BE2C (cell line): ENCODE data around the gene TRAPPC8.
A peak's percentile ranks its signal among the peaks of the same experiment; 100 is the strongest.
"Not testable (repeated sequence)": the region's sequence is repeated elsewhere in the genome, so short reads cannot be mapped to it uniquely, and the experiment has no call there.

ENCODE experiments used
- DNase-seq: peaks from one replicate; pipeline ENCODE4 v3.0.0-alpha.2; 2020
- H3K27me3 ChIP-seq: fragments of 250-450 bp; sonication (Bioruptor Pico); 2 replicates; pipeline ENCODE4 v1.5.1; 2020; ENCODE audit warnings: mild to moderate bottlenecking
- H3K36me3 ChIP-seq: fragments of 250-450 bp; sonication (Bioruptor Pico); 2 replicates; pipeline ENCODE4 v1.5.1; 2020; ENCODE audit warnings: mild to moderate bottlenecking
- H3K4me1 ChIP-seq: fragments of 250-450 bp; sonication (Bioruptor Pico); 2 replicates; pipeline ENCODE4 v1.5.1; 2020
- H3K4me3 ChIP-seq: 2 replicates; pipeline ENCODE4 v1.5.1; 2011; ENCODE audit warnings: low read depth, low read length
- H3K9me3 ChIP-seq: fragments of 250-450 bp; sonication (Bioruptor Pico); 2 replicates; pipeline ENCODE4 v1.5.1; 2020
- TF ChIP-seq, protein P1 (sequence below): IDR thresholded peaks from 2 replicates; pipeline ENCODE4 v1.5.1; 2012; ENCODE audit warnings: mild to moderate bottlenecking, low read depth, low read length

Gene TRAPPC8

DNA sequence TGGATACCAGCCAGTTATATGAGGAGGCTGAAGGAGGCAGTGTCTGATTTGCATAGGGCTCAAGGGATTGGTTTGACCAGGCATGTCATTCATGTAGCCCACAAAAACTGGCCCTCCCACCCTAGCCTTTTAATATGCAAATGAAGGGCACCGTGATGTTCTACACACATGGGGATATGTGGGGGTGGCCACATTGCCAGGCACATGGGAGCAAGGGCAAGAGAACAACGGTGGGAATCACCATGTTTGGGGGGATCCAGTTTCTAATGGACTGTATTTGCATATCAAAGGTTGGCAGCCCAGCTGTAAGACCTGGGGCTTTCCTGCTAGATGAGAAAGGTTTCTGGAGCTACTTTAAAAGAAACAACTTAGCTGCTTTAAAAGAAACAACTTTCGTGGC, 117.2 kb downstream of the TRAPPC8 start:
- H3K27me3 ChIP-seq = no peaks in the 10 kb centered on the region
- TF ChIP-seq, protein P1, sequence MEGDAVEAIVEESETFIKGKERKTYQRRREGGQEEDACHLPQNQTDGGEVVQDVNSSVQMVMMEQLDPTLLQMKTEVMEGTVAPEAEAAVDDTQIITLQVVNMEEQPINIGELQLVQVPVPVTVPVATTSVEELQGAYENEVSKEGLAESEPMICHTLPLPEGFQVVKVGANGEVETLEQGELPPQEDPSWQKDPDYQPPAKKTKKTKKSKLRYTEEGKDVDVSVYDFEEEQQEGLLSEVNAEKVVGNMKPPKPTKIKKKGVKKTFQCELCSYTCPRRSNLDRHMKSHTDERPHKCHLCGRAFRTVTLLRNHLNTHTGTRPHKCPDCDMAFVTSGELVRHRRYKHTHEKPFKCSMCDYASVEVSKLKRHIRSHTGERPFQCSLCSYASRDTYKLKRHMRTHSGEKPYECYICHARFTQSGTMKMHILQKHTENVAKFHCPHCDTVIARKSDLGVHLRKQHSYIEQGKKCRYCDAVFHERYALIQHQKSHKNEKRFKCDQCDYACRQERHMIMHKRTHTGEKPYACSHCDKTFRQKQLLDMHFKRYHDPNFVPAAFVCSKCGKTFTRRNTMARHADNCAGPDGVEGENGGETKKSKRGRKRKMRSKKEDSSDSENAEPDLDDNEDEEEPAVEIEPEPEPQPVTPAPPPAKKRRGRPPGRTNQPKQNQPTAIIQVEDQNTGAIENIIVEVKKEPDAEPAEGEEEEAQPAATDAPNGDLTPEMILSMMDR = no peak
- no peak for DNase-seq

DNA sequence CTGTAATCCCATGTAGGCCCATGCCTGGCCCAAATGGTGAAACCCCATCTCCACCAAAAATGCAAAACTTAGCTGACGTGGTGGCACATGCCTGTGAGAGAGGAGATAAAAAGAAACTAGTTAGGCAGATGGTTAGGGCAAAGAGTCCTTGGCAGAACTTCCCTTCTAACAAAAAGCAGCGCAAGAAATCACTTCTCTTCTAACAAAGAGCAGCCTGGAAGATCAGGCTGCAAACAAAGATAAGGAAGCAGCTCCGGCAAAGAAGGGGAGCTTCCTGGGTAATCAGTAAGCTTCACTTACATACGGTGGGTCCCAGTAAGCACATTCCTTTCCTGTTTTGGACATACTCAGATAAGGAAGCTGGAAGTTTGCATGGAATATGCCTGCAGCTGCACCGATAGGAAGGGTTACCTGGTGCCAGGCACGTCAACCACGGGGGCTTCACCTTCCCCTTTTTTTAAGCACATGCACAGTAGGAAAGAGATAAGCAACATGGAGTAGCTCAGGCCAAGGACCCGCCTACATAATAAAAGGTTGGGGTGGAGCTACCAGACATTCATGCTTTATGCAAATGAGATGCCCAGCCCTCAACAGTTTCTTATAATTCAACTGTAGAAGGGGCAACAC, 121.3 kb downstream of the TRAPPC8 start:
- no peaks in the 10 kb centered on the region for H3K36me3 ChIP-seq
- no peaks in the 10 kb centered on the region for H3K4me1 ChIP-seq
- H3K27me3 ChIP-seq = no peaks in the 10 kb centered on the region
- no peaks in the 10 kb centered on the region for H3K9me3 ChIP-seq
- no peak for DNase-seq
- TF ChIP-seq, protein P1 = no peak
- H3K4me3 ChIP-seq = no peak overlapping the region

More for the DNA sequence above, 117.2 kb downstream of the TRAPPC8 start:
- Histone ChIP-seq H3K9me3 (no peaks in the 10 kb centered on the region), H3K4me3 (no peak overlapping the region), H3K4me1 (no peaks in the 10 kb centered on the region), H3K36me3 (no peaks in the 10 kb centered on the region)

DNA sequence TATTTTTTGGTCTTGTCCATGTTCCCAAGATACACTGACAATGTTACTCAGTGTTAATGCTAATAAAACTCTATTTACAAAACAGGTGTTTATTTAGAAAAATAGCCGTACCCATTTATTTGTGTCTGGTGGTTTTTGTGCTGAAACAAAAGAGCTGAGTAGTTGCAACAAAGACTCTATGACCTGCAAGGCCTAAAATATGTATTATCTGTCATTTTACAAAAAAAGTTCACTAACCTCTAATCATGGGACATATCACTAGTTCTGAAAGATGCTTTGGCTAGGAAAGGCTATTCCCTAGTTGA, 123.1 kb downstream of the TRAPPC8 start:
- H3K27me3 ChIP-seq = no peaks in the 10 kb centered on the region
- TF ChIP-seq, protein P1 = no peak
- H3K36me3 ChIP-seq = no peaks in the 10 kb centered on the region

DNA sequence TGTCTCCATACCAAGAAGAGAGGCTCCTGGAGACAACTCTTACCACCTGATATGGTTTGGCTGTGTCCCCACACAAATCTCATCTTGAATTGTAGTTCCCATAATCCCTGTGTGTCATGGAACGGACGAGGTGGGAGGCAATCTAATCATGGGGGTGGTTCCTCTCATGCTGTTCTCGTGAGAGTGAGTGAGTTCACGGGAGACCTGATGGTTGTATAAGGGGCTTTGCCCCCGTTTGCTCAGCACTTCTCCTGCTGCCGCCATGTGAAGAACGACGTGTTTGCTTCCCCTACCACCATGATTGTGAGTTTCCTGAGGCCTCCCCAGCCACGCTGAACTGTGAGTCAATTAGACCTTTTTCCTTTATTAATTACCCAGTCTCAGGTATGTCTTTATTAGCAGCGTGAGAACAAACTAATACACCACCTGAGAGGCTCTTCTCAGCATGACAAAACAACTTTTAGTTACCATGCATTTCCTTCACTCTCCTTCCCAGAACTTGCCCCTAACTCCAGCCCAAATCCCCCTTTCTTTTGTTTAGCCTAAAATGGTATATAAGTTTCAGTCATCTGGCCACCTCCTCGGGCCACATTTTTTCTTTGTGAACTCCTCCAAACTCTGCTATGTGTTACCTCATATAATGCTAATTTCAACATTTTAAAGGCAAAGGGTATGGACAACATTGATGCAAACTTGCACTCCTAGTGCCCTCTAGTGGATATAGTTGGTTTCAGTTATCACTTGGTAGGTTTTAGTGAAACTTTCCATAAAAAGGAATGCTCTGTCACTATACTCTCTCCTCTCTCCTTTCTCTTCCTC, 123.6 kb downstream of the TRAPPC8 start:
- H3K4me3 ChIP-seq = no peak overlapping the region
- no peak for DNase-seq
- TF ChIP-seq, protein P1 = peak; percentile 62
- no peaks in the 10 kb centered on the region for H3K9me3 ChIP-seq
- H3K27me3 ChIP-seq = no peaks in the 10 kb centered on the region
- H3K4me1 ChIP-seq = no peaks in the 10 kb centered on the region
- H3K36me3 ChIP-seq = no peaks in the 10 kb centered on the region

More for the DNA sequence above, 123.1 kb downstream of the TRAPPC8 start:
- Histone ChIP-seq H3K9me3 (no peaks in the 10 kb centered on the region), H3K4me3 (no peak overlapping the region), H3K4me1 (no peaks in the 10 kb centered on the region)
- DNase-seq = no peak

DNA sequence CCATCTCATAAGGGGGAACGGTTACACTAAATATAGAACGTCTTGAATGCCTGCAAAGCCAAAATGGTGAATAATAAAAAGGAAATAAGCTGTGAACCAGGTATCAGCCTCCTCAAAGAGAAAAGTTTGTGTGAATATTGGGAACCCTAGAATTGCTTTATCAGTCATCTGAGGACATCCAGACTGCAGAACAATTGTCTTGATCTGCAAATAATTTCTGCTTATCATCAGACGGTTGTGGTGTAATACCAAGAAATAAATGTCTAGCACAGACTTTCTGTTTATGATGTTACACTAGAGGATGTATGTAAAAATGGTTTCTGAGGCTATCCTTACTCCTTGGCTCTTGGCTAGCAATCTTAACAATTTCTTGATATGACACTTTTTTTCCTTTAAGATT, 128.8 kb downstream of the TRAPPC8 start:
- TF ChIP-seq, protein P1 = no peak
- no peak for DNase-seq
- no peaks in the 10 kb centered on the region for H3K36me3 ChIP-seq
- no peaks in the 10 kb centered on the region for H3K27me3 ChIP-seq
- H3K9me3 ChIP-seq = no peaks in the 10 kb centered on the region
- no peak overlapping the region for H3K4me3 ChIP-seq
- H3K4me1 ChIP-seq = no peaks in the 10 kb centered on the region

DNA sequence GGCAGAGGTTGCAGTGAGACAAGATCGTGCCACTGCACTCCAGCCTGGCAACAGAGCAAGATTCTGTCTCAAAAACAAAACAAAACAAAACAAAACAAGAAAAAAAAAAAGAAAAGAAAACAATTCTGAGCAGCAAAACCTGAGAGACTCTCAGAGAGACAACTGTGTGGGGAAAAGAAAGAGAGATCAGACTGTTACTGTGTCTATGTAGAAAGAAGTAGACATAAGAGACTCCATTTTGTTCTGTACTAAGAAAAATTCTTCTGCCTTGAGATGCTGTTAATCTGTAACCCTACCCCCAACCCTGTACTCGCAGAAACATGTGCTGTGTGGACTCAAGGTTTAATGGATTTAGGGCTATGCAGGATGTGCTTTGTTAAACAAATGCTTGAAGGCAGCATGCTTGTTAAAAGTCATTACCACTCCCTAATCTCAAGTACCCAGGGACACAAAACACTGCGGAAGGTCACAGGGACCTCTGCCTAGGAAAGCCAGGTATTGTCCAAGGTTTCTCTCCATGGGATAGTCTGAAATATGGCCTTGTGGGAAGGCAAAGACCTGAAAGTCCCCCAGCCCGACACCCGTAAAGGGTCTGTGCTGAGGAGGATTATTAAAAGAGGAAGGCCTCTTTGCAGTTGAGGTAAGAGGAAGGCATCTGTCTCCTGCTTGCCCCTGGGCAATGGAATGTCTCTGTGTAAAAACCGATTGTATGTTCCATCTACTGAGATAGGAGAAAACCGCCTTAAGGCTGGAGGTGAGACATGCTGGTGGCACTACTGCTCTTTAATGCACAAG, 132.4 kb downstream of the TRAPPC8 start:
- not testable (repeated sequence) for DNase-seq, H3K4me1 ChIP-seq, H3K36me3 ChIP-seq, H3K4me3 ChIP-seq, H3K9me3 ChIP-seq, H3K27me3 ChIP-seq

DNA sequence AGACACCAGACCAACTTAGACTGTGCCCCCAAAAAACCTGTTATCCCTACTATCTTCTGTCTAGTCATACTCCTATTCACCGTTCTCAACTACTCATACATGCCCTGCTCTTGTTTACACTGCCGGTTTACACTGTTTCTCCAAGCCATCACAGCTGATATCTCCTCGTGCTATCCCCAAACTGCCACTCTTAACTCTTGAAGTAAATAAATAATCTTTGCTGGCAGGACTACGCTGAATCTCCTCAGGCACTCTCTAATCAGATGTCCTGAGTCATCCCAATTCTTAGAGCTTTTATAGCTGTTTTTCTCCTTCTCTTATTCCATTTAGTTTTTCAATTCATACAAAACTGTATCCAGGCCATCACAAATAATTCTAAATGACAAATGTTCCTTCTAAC, 133.9 kb downstream of the TRAPPC8 start:
- not testable (repeated sequence) for H3K4me3 ChIP-seq, H3K4me1 ChIP-seq, DNase-seq, H3K9me3 ChIP-seq, H3K27me3 ChIP-seq, H3K36me3 ChIP-seq
